ENCODE results near the gene MDH2. TPM values are rescaled to one million over a fixed set of nuclear protein-coding genes. Genes with fewer than 3 reads are reported as not detected.
"Not testable (repeated sequence)": the region's sequence is repeated elsewhere in the genome, so short reads cannot be mapped to it uniquely, and the experiment has no call there.

Gene MDH2
- total RNA-seq, 6 experiments from 2014 or later, result 208 to 255 (median 243) TPM

DNA sequence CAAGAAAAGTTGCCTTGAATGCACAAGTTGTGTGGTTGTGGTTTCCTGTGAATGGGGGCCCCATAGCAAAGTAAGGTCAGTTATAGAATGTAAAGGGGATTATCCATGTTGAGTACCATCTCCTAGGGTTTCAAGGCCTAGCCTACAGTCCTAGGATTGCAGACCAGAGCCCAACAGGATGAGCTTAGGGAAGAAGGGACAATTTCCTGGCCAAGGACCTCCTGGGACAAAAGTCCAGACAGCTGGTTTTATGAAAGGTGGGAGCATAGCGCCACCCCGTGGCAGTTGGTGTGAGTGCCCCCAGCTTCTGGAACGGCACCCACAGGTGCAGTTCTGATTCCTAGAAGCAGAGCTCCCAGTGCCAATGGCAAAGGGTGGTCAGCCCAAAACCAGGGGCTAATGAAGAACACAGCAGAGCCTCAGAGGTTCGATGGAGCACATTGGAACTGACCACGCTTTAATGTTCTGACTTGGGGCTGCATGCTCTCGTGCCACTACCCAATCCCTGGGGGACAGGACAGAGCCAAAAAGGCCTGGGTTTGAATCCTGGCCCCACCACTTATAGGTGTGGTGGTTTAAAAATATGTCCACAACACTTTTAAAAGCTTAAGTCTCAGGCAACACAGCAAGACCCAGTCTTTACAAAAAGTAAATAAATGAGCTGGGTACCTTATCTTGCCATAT, 27.7 kb upstream of the MDH2 start:
- Mint-ChIP-seq H3K27ac (no peak overlapping the region), H3K4me1 (ENCODE audit: low read depth) (no peaks in the 10 kb centered on the region), H3K4me3 (no peak overlapping the region), H3K36me3 (ENCODE audit: low read depth) (peaks cover 8% of the 10 kb centered on the region), H3K27me3 (ENCODE audit: insufficient read depth) (peaks cover 1% of the 10 kb centered on the region; the same call in 1 of the 2 replicates), H3K9me3 (no peaks in the 10 kb centered on the region)
- DNase-seq, result peak; percentile 32
- TF ChIP-seq, protein P1, sequence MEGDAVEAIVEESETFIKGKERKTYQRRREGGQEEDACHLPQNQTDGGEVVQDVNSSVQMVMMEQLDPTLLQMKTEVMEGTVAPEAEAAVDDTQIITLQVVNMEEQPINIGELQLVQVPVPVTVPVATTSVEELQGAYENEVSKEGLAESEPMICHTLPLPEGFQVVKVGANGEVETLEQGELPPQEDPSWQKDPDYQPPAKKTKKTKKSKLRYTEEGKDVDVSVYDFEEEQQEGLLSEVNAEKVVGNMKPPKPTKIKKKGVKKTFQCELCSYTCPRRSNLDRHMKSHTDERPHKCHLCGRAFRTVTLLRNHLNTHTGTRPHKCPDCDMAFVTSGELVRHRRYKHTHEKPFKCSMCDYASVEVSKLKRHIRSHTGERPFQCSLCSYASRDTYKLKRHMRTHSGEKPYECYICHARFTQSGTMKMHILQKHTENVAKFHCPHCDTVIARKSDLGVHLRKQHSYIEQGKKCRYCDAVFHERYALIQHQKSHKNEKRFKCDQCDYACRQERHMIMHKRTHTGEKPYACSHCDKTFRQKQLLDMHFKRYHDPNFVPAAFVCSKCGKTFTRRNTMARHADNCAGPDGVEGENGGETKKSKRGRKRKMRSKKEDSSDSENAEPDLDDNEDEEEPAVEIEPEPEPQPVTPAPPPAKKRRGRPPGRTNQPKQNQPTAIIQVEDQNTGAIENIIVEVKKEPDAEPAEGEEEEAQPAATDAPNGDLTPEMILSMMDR (IDR thresholded peaks at IDR 0.05), result peak; percentile 97

DNA sequence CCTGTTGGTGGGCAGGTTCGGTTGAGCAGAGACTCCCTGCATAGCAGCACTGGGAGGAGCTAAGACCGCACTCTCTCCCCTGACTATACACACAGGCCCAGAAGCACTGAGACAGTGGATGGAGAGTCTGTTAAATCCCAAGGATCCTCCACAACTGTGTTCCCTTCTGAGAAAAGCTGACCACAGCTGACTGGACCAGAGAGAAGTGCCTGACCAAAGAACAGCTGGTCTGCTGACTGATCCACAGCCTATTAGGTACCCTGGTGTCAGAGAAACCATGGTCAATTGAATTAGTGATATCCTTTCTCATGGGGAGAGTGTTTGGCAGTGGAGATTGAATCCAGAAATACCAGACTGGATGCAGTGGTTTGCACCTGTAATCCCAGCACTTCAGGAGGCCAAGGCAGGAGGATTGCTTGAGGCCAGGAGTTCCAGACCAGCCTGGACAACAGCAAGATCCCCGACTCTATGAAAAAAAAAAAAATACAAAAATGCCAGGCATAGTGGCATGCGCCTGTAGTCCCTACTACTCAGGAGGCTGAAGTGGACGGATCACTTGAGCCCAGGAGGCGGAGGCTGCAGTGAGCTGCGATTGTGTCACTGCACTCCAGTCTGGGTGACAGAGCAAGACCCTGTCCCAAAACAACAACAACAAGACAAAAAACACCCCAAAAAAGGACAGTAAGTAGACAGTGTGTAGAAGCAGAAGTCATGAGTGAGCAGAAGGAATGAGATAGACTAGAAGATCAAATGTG, 25.7 kb upstream of the MDH2 start:
- H3K4me1 Mint-ChIP-seq (ENCODE audit: low read depth), result no peaks in the 10 kb centered on the region
- no peak overlapping the region for H3K4me3 Mint-ChIP-seq
- H3K9me3 Mint-ChIP-seq, result no peaks in the 10 kb centered on the region
- TF ChIP-seq, protein P1 (IDR thresholded peaks at IDR 0.05), result no peak
- no peak overlapping the region for H3K27ac Mint-ChIP-seq
- DNase-seq, result no peak
- H3K36me3 Mint-ChIP-seq (ENCODE audit: low read depth), result peaks cover 8% of the 10 kb centered on the region
- peaks cover 1% of the 10 kb centered on the region; the same call in 1 of the 2 replicates for H3K27me3 Mint-ChIP-seq (ENCODE audit: insufficient read depth)

DNA sequence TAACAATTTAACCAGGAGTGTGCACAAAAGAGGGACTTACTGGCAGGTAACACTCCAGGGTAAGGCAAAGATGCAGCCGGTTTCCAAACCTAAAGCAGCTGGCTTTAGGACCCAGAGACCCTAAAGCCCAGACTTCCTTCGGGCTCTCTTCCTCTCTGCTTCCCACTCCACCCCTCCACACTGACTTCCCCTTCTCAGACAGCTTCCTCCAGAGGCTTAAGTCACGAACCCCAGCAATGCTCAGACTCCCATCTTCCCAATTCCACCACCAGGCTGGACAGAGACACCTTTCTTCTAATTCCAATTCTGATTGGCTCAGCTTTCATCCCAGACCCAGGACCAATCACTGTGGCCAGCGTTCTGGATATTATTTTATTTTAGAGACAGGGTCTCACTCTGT, 24.9 kb upstream of the MDH2 start:
- no peak overlapping the region for H3K4me3 Mint-ChIP-seq
- peaks cover 8% of the 10 kb centered on the region for H3K36me3 Mint-ChIP-seq (ENCODE audit: low read depth)
- TF ChIP-seq, protein P1 (IDR thresholded peaks at IDR 0.05), result no peak
- H3K9me3 Mint-ChIP-seq, result no peaks in the 10 kb centered on the region
- no peaks in the 10 kb centered on the region for H3K4me1 Mint-ChIP-seq (ENCODE audit: low read depth)
- H3K27me3 Mint-ChIP-seq (ENCODE audit: insufficient read depth), result peaks cover 1% of the 10 kb centered on the region; the same call in 1 of the 2 replicates
- H3K27ac Mint-ChIP-seq, result no peak overlapping the region
- no peak for DNase-seq

DNA sequence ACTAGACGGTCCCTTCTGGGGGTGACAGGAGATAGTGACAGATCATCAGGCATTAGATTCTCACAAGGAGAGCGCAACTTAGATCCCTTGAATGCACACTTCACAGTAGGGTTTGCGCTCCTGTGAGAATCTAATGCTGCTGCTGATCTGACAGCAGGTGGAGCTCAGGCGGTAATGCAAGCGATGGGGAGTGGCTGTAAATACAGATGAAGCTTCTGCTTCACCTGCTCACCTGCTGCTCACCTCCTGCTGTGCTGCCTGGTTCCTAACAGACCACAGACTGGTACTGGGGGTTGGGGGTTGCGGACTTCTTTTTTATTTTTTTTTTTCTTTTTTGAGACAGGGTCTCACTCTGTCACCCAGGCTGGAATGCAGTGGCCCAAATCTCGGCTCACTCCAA, 18.2 kb upstream of the MDH2 start:
- not testable (repeated sequence) for DNase-seq; H3K4me1 Mint-ChIP-seq (ENCODE audit: low read depth); H3K4me3 Mint-ChIP-seq; H3K36me3 Mint-ChIP-seq (ENCODE audit: low read depth); H3K9me3 Mint-ChIP-seq; H3K27ac Mint-ChIP-seq; H3K27me3 Mint-ChIP-seq (ENCODE audit: insufficient read depth)

DNA sequence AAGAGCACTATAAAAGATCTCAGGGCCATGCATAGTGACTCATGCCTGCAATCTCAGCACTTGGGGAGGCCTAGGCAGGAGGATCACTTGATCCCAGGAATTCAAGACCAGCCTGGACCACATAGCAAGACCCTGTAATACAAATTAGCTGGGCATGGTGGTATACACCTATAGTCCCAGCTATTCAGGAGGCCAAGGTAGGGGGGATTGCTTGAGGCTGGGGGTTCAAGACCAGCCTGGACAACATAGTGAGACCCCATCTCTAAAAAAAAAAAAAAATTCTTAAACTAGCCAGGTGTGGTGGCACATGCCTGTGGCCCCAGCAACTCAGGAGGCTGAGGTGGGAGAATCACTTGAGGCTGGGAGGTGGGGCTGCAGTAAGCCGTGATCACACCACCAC, 15.9 kb upstream of the MDH2 start:
- no peak for DNase-seq

More for the DNA sequence above, 15.9 kb upstream of the MDH2 start:
- H3K27me3 Mint-ChIP-seq (ENCODE audit: insufficient read depth), result no peaks in the 10 kb centered on the region; the same call in 1 of the 2 replicates
- TF ChIP-seq, protein P1 (IDR thresholded peaks at IDR 0.05), result no peak
- no peak overlapping the region for H3K4me3 Mint-ChIP-seq
- no peak overlapping the region for H3K27ac Mint-ChIP-seq
- H3K9me3 Mint-ChIP-seq, result no peaks in the 10 kb centered on the region
- peaks cover under 1% of the 10 kb centered on the region for H3K4me1 Mint-ChIP-seq (ENCODE audit: low read depth)
- 0 out of 2 replicates have a peak, but pooled peaks cover 5% of the 10 kb centered on the region for H3K36me3 Mint-ChIP-seq (ENCODE audit: low read depth)

Measured in HFFc6 (cell line).